ENCODE results near the gene TSPAN18. TPM values are rescaled to one million over a fixed set of nuclear protein-coding genes. Genes with fewer than 3 reads are reported as not detected.

TSPAN18 gene
- total RNA-seq, 1 experiment from 2014 or later, result 2.8 TPM

DNA sequence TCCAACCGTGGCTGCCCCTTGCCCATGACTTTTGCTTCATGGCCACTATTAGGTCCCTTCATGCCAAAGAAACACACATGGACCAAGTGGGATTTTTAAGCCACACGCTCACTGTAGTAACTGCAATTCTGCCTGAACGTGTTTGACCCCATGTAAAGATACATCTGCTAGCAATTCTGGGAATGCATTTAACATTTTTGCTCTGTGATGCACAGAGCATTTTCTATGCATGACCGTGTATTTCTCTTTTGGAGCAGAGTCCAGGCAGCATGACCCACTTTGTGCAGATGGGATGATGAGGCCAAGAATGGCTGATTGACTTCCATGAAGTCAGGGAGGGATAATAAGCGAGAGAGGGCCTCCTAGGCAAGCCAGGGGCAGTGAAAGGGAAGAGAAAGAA is 115.5 kb downstream of the TSPAN18 start:
- no peak overlapping the region for H3K4me3 ChIP-seq (ENCODE audit: low read depth, low read length, poor library complexity, severe bottlenecking)
- no peaks in the 10 kb centered on the region for H3K4me1 ChIP-seq (ENCODE audit: insufficient read depth, low read length, poor library complexity, severe bottlenecking)
- intact Hi-C loops (cut with micrococcal nuclease; ENCODE audit: unreplicated experiment), result no loop called here
- TF ChIP-seq EZH2 (IDR thresholded peaks at IDR 0.05; ENCODE audit: borderline replicate concordance, low read depth, low read length, poor library complexity, severe bottlenecking), result no peak
- no peak for TF ChIP-seq CTCF (conservative IDR thresholded peaks at IDR 0.05; ENCODE audit: low read depth, low read length)
- no peak for DNase-seq (ENCODE audit: low spot score)
- POLR2A ChIA-PET (ENCODE audit: low non-redundant PET), result no interaction called here
- no peak overlapping the region for H3K27ac ChIP-seq (ENCODE audit: low read depth, low read length, poor library complexity, severe bottlenecking)
- H3K9me3 ChIP-seq (ENCODE audit: low read depth, low read length, poor library complexity, severe bottlenecking), result peaks cover 7% of the 10 kb centered on the region
- no peaks in the 10 kb centered on the region for H3K36me3 ChIP-seq (ENCODE audit: insufficient read depth, low read length, poor library complexity, severe bottlenecking)
- no TSS peak for BruUV-seq (replicated peaks)
- no peaks in the 10 kb centered on the region for H3K27me3 ChIP-seq (replicated peaks; ENCODE audit: insufficient read depth, low read depth, low read length, poor library complexity)
- CTCF ChIA-PET, result no interaction called here

DNA sequence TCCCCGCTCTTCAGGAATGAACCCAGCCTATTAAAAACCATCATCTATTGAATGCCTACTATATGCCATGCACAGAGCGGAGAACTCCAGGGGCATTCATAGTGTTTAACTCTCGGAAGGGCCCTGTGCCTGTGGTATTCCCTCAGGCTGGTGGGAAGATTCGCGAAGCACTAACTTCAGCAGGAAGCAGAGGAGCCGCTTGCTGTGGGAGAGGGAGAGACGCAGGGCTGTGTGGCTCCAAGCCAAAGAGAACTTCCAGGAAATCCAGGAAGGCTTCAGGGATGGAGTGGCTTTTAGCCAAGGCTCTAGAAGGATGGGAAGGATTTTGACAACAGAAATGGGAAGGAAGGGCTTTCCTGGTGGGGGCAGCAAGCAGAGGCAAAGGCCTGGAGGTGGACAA is 120.1 kb downstream of the TSPAN18 start:
- Histone ChIP-seq H3K36me3 (ENCODE audit: insufficient read depth, low read length, poor library complexity, severe bottlenecking) (no peaks in the 10 kb centered on the region), H3K9me3 (ENCODE audit: low read depth, low read length, poor library complexity, severe bottlenecking) (peaks cover 10% of the 10 kb centered on the region), H3K27me3 (replicated peaks; ENCODE audit: insufficient read depth, low read depth, low read length, poor library complexity) (no peaks in the 10 kb centered on the region), H3K4me3 (ENCODE audit: low read depth, low read length, poor library complexity, severe bottlenecking) (no peak overlapping the region), H3K4me1 (ENCODE audit: insufficient read depth, low read length, poor library complexity, severe bottlenecking) (no peaks in the 10 kb centered on the region), H3K27ac (ENCODE audit: low read depth, low read length, poor library complexity, severe bottlenecking) (no peak overlapping the region)
- DNase-seq (ENCODE audit: low spot score), result no peak
- BruUV-seq (replicated peaks), result no TSS peak
- POLR2A ChIA-PET (ENCODE audit: low non-redundant PET), result no interaction called here
- TF ChIP-seq EZH2 (IDR thresholded peaks at IDR 0.05; ENCODE audit: borderline replicate concordance, low read depth, low read length, poor library complexity, severe bottlenecking), result no peak
- TF ChIP-seq CTCF (conservative IDR thresholded peaks at IDR 0.05; ENCODE audit: low read depth, low read length), result no peak
- intact Hi-C loops (cut with micrococcal nuclease; ENCODE audit: unreplicated experiment), result no loop called here
- CTCF ChIA-PET, result no interaction called here

- intact Hi-C loops (cut with micrococcal nuclease; ENCODE audit: unreplicated experiment), result no loop called here
- Histone ChIP-seq H3K4me1 (ENCODE audit: insufficient read depth, low read length, poor library complexity, severe bottlenecking) (no peaks in the 10 kb centered on the region), H3K27me3 (replicated peaks; ENCODE audit: insufficient read depth, low read depth, low read length, poor library complexity) (no peaks in the 10 kb centered on the region), H3K36me3 (ENCODE audit: insufficient read depth, low read length, poor library complexity, severe bottlenecking) (no peaks in the 10 kb centered on the region), H3K4me3 (ENCODE audit: low read depth, low read length, poor library complexity, severe bottlenecking) (no peak overlapping the region), H3K9me3 (ENCODE audit: low read depth, low read length, poor library complexity, severe bottlenecking) (peaks cover 10% of the 10 kb centered on the region), H3K27ac (ENCODE audit: low read depth, low read length, poor library complexity, severe bottlenecking) (no peak overlapping the region)
- CTCF ChIA-PET, result no interaction called here
- no TSS peak for BruUV-seq (replicated peaks)
- POLR2A ChIA-PET (ENCODE audit: low non-redundant PET), result interaction anchor here (0.6 kb wide), 1 partner anchor 10 kb away, joined by 3 read pairs; no protein-coding TSS in a partner anchor
- TF ChIP-seq CTCF (conservative IDR thresholded peaks at IDR 0.05; ENCODE audit: low read depth, low read length) (no peak), EZH2 (IDR thresholded peaks at IDR 0.05; ENCODE audit: borderline replicate concordance, low read depth, low read length, poor library complexity, severe bottlenecking) (no peak)
- no peak for DNase-seq (ENCODE audit: low spot score)
These were observed 120.6 kb downstream of the TSPAN18 start for GRCh38 chr11:44847316-44847715.

Data from A673 (cell line).